Neutrophil (primary cell): ENCODE measurements around the gene SENP5.

ENCODE experiments used
- H3K27ac ChIP-seq: fragments of 200-600 bp; sonication (generic); 2 replicates; pipeline ENCODE4 v1.5.1; 2016; ENCODE audit warnings: mild to moderate bottlenecking, moderate library complexity
- H3K27me3 ChIP-seq: fragments of 200-600 bp; sonication (generic); 2 replicates; pipeline ENCODE4 v1.6.0; 2016; ENCODE audit warnings: mild to moderate bottlenecking
- H3K36me3 ChIP-seq: fragments of 200-600 bp; sonication (generic); 2 replicates; pipeline ENCODE4 v1.5.1; 2017
- H3K4me1 ChIP-seq, 2 experiments: fragments of 200-600 bp in 1 of 2; sonication (generic) in 1 of 2; 1 replicate in 1 of 2; 2 replicates in 1 of 2; pipeline versions ENCODE4 v1.5.1 to v1.6.1; 2013 to 2016; ENCODE audit warnings: low read depth in 1 of 2, low read length in 1 of 2, mild to moderate bottlenecking in 1 of 2, moderate library complexity in 1 of 2; ENCODE audit not compliant: control insufficient read depth in 1 of 2, insufficient read depth in 1 of 2
- H3K4me3 ChIP-seq, 2 experiments: fragments of 200-600 bp in 1 of 2; sonication (generic) in 1 of 2; 1 replicate in 1 of 2; 2 replicates in 1 of 2; pipeline ENCODE4 v1.5.1; 2013 to 2016; ENCODE audit warnings: low read depth in 1 of 2, low read length in 1 of 2, mild to moderate bottlenecking in 1 of 2, moderate library complexity in 1 of 2
- H3K9me3 ChIP-seq: fragments of 200-600 bp; sonication (generic); 2 replicates; pipeline ENCODE4 v1.5.1; 2016
- TF ChIP-seq, protein P1 (sequence below): fragments of 200-600 bp; sonication (generic); IDR thresholded peaks from 2 replicates; pipeline ENCODE4 v1.5.1; 2016; ENCODE audit warnings: antibody characterized with exemption

Gene SENP5

GRCh38 chr3:196966526-196967401, 99.0 kb downstream of the SENP5 start:
- no peaks in the 10 kb centered on the region for H3K9me3 ChIP-seq
- H3K4me1 ChIP-seq: peaks cover 9 to 14% of the 10 kb centered on the region in 2 experiments
- no peaks in the 10 kb centered on the region for H3K36me3 ChIP-seq
- H3K4me3 ChIP-seq: no peak overlapping the region
- no peak overlapping the region for H3K27ac ChIP-seq
- peaks cover 32% of the 10 kb centered on the region for H3K27me3 ChIP-seq
- TF ChIP-seq, protein P1, sequence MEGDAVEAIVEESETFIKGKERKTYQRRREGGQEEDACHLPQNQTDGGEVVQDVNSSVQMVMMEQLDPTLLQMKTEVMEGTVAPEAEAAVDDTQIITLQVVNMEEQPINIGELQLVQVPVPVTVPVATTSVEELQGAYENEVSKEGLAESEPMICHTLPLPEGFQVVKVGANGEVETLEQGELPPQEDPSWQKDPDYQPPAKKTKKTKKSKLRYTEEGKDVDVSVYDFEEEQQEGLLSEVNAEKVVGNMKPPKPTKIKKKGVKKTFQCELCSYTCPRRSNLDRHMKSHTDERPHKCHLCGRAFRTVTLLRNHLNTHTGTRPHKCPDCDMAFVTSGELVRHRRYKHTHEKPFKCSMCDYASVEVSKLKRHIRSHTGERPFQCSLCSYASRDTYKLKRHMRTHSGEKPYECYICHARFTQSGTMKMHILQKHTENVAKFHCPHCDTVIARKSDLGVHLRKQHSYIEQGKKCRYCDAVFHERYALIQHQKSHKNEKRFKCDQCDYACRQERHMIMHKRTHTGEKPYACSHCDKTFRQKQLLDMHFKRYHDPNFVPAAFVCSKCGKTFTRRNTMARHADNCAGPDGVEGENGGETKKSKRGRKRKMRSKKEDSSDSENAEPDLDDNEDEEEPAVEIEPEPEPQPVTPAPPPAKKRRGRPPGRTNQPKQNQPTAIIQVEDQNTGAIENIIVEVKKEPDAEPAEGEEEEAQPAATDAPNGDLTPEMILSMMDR: no peak

GRCh38 chr3:196967412-196968232, 99.9 kb downstream of the SENP5 start:
- H3K4me3 ChIP-seq: peak overlapping the region; percentile 78 to 80
- no peaks in the 10 kb centered on the region for H3K9me3 ChIP-seq
- peaks cover 32% of the 10 kb centered on the region for H3K27me3 ChIP-seq
- H3K27ac ChIP-seq: no peak overlapping the region
- H3K36me3 ChIP-seq: no peaks in the 10 kb centered on the region
- TF ChIP-seq, protein P1: no peak
- H3K4me1 ChIP-seq: peaks cover 9 to 14% of the 10 kb centered on the region in 2 experiments

- TF ChIP-seq, protein P1: no peak
- peaks cover 32% of the 10 kb centered on the region for H3K27me3 ChIP-seq
- H3K4me1 ChIP-seq: peaks cover 9 to 14% of the 10 kb centered on the region in 2 experiments
- H3K27ac ChIP-seq: peak within 1 kb of the TSS; percentile 62
- no peaks in the 10 kb centered on the region for H3K9me3 ChIP-seq
- peak within 1 kb of the TSS; percentile 80 to 91 for H3K4me3 ChIP-seq
- no peaks in the 10 kb centered on the region for H3K36me3 ChIP-seq
These were observed 100.8 kb downstream of the SENP5 start, which contains the start of gene PIGZ for GRCh38 chr3:196968233-196969133. TSS of gene PIGZ (minus strand) at chr3:196968833. CDS start at chr3:196952031, 16,802 bp downstream.

- Histone ChIP-seq H3K4me3 (peak overlapping the region; percentile 80 to 91), H3K36me3 (no peaks in the 10 kb centered on the region), H3K4me1 (peaks cover 9 to 14% of the 10 kb centered on the region in 2 experiments), H3K27me3 (peaks cover 32% of the 10 kb centered on the region), H3K9me3 (no peaks in the 10 kb centered on the region), H3K27ac (peak overlapping the region; percentile 62)
- TF ChIP-seq, protein P1: no peak
These were observed 101.5 kb downstream of the SENP5 start for GRCh38 chr3:196969134-196969659.
